GM18505 (cell line): ENCODE measurements around the gene SBK3.

Source experiments
- ATAC-seq: cut with Tn5 transposase; IDR thresholded peaks from one replicate; pipeline ENCODE4 v1.9.1; 2021; ENCODE audit not compliant: unreplicated experiment
- POLR2A ChIP-seq: IDR thresholded peaks from 4 replicates; pipeline ENCODE4 v1.6.1; 2011; ENCODE audit warnings: borderline replicate concordance; ENCODE audit not compliant: insufficient read depth, insufficient read length; ENCODE audit errors: extremely low read depth

SBK3 gene

GRCh38 chr19:55492362-55492944 lies 52.9 kb downstream of the SBK3 start:
- no peak for ATAC-seq

GRCh38 chr19:55491546-55492360 lies 53.6 kb downstream of the SBK3 start:
- no peak for TF ChIP-seq POLR2A

More at GRCh38 chr19:55492362-55492944, 52.9 kb downstream of the SBK3 start:
- no peak for TF ChIP-seq POLR2A

More at GRCh38 chr19:55491546-55492360, 53.6 kb downstream of the SBK3 start:
- no peak for ATAC-seq
